Fibroblast of the conjunctiva (primary cell): ENCODE measurements around the gene RTN4RL1.
"Not testable (repeated sequence)": the region's sequence is repeated elsewhere in the genome, so short reads cannot be mapped to it uniquely, and the experiment has no call there.

Experiments
- DNase-seq: peaks from one replicate; pipeline ENCODE4 v3.0.0-alpha.2; 2010; ENCODE audit warnings: low read depth

RTN4RL1 gene

GRCh38 chr17:1895479-1895878, 129.7 kb downstream of the RTN4RL1 start:
- DNase-seq, result not testable (repeated sequence)

GRCh38 chr17:1894753-1895339, 130.3 kb downstream of the RTN4RL1 start:
- no peak for DNase-seq

GRCh38 chr17:1890758-1891450, 134.2 kb downstream of the RTN4RL1 start:
- DNase-seq, result no peak

GRCh38 chr17:1888741-1889140, 136.4 kb downstream of the RTN4RL1 start:
- DNase-seq, result no peak
